Small intestine (tissue), 7 donors: ENCODE results near the gene ALDH1L1. TPM values are rescaled to one million over a fixed set of nuclear protein-coding genes. Genes with fewer than 3 reads are reported as not detected.

ENCODE experiments used
- DNase-seq, 2 donors: peaks; one replicate each; pipeline versions ENCODE4 v3.0.0 to v3.0.0-alpha.2; 2013
- FAIRE-seq: peaks from 2 replicates; lab custom pipeline; 2012; peaks lifted over from hg19 to GRCh38; lab: Jason Lieb, UNC
- H3K27ac ChIP-seq, 3 donors: one replicate each; pipeline ENCODE4 v1.5.1; 2013; ENCODE audit warnings: low read length in 2 of 3, mild to moderate bottlenecking in 2 of 3, control low read depth in 1 of 3, inconsistent platforms in 1 of 3, low read depth in 1 of 3, moderate library complexity in 1 of 3
- H3K27me3 ChIP-seq, 3 donors: one replicate each; pipeline ENCODE4 v1.6.1; 2013; ENCODE audit warnings: low read length in 3 of 3, inconsistent platforms in 1 of 3; ENCODE audit not compliant: control insufficient read depth in 3 of 3, insufficient read depth in 3 of 3
- H3K36me3 ChIP-seq, 3 donors: one replicate each; pipeline ENCODE4 v1.6.1; 2013; ENCODE audit warnings: low read length in 3 of 3, inconsistent platforms in 1 of 3, low read depth in 1 of 3, mild to moderate bottlenecking in 1 of 3, moderate library complexity in 1 of 3; ENCODE audit not compliant: control insufficient read depth in 3 of 3, insufficient read depth in 2 of 3
- H3K4me1 ChIP-seq, 3 donors: one replicate each; pipeline ENCODE4 v1.6.1; 2013; ENCODE audit warnings: low read length in 2 of 3, inconsistent platforms in 1 of 3, low read depth in 1 of 3, mild to moderate bottlenecking in 1 of 3, moderate library complexity in 1 of 3; ENCODE audit not compliant: control insufficient read depth in 3 of 3, insufficient read depth in 2 of 3
- H3K4me3 ChIP-seq, 3 donors: one replicate each; pipeline ENCODE4 v1.5.1; 2013; ENCODE audit warnings: low read length in 3 of 3, control low read depth in 1 of 3, inconsistent platforms in 1 of 3, low read depth in 1 of 3, mild to moderate bottlenecking in 1 of 3, moderate library complexity in 1 of 3
- H3K9me3 ChIP-seq, 2 donors: one replicate each; pipeline ENCODE4 v1.6.1; 2013; ENCODE audit warnings: low read depth in 1 of 2, low read length in 1 of 2; ENCODE audit not compliant: control insufficient read depth in 2 of 2, insufficient read depth in 1 of 2
- WGBS, 3 donors: extraction: QIAGEN DNeasy Blood & Tissue Kit; methylation state at CpG; one replicate each; pipeline ENCODE4 v1.1.7; 2013; 5-methylcytosine and 5-hydroxymethylcytosine counted together
- polyA plus RNA-seq, 4 donors: library from polyadenylated mRNA; stranded (reverse) in 3 of 4; unstranded in 1 of 4; fragments of 200-250 nt in 3 of 4; fragments of 120-200 nt in 1 of 4; gene quantifications; one replicate each; pipeline versions ENCODE4 v1.2.1 to v1.2.3, GENCODE V29; 2013
- donor health status: healthy with polysubstance abuse.
- donor health status: control.
- donor health status: control.
- donor health status: Bipolar disorder and iron deficiency.
- donor health status: healthy.

The ALDH1L1 gene
- polyA plus RNA-seq, 4 donors, result 0.27 to 58.7 (median 2.5) TPM

GRCh38 chr3:126083138-126083445, 97.3 kb downstream of the ALDH1L1 start:
- DNase-seq (no peak), FAIRE-seq (no peak)
- WGBS, 3 donors, result 11 to 20% (median 12%) methylated on average over 3 of the region's 3 CpGs
- H3K9me3 ChIP-seq, result no peaks in the 10 kb centered on the region
- H3K27me3 ChIP-seq, result no peaks in the 10 kb centered on the region
- peak overlapping the region; percentile 78 to 89 (median 85) for H3K4me3 ChIP-seq
- peak overlapping the region in 2 of 3 donors; percentile 21 to 79 for H3K27ac ChIP-seq
- no peaks in the 10 kb centered on the region for H3K36me3 ChIP-seq
- peaks cover 0 to 4% (median 3%) of the 10 kb centered on the region in 3 donors for H3K4me1 ChIP-seq

- DNase-seq (no peak), FAIRE-seq (no peak)
- no peaks in the 10 kb centered on the region for H3K27me3 ChIP-seq
- no peaks in the 10 kb centered on the region for H3K36me3 ChIP-seq
- H3K9me3 ChIP-seq, result no peaks in the 10 kb centered on the region
- 92 to 94% (median 92%) methylated on average over 15 of the region's 15 CpGs for WGBS, 3 donors
- peak overlapping the region in 1 of 3 donors; percentile 78 for H3K4me3 ChIP-seq
- peaks cover 0 to 4% (median 3%) of the 10 kb centered on the region in 3 donors for H3K4me1 ChIP-seq
- peak overlapping the region in 1 of 3 donors; percentile 21 for H3K27ac ChIP-seq
These were observed 97.8 kb downstream of the ALDH1L1 start for GRCh38 chr3:126082362-126083137.

GRCh38 chr3:126081618-126082361, 98.6 kb downstream of the ALDH1L1 start:
- DNase-seq (peak in 1 of 2 donors; percentile 80), FAIRE-seq (no peak)
- Histone ChIP-seq H3K27ac (peak overlapping the region in 2 of 3 donors; percentile 5 to 17), H3K36me3 (no peaks in the 10 kb centered on the region), H3K4me1 (peaks cover 0 to 4% (median 3%) of the 10 kb centered on the region in 3 donors), H3K9me3 (no peaks in the 10 kb centered on the region), H3K27me3 (no peaks in the 10 kb centered on the region), H3K4me3 (no peak overlapping the region)
- 21 to 75% (median 41%) methylated on average over 9 of the region's 9 CpGs for WGBS, 3 donors

GRCh38 chr3:126080970-126081369, 99.4 kb downstream of the ALDH1L1 start:
- no peak for FAIRE-seq
- no peak for DNase-seq
- Histone ChIP-seq H3K4me1 (peaks cover 0 to 4% (median 3%) of the 10 kb centered on the region in 3 donors), H3K4me3 (no peak overlapping the region), H3K9me3 (no peaks in the 10 kb centered on the region), H3K27me3 (no peaks in the 10 kb centered on the region), H3K36me3 (no peaks in the 10 kb centered on the region), H3K27ac (no peak overlapping the region)
- WGBS, 3 donors, result 76 to 94% (median 90%) methylated on average over 5 of the region's 5 CpGs

- Histone ChIP-seq H3K27ac (no peak overlapping the region), H3K36me3 (no peaks in the 10 kb centered on the region), H3K9me3 (no peaks in the 10 kb centered on the region), H3K4me3 (no peak overlapping the region), H3K4me1 (peaks cover 0 to 3% (median 0%) of the 10 kb centered on the region in 3 donors), H3K27me3 (no peaks in the 10 kb centered on the region)
- 82 to 88% (median 84%) methylated on average over 4 of the region's 4 CpGs for WGBS, 3 donors
- FAIRE-seq (no peak), DNase-seq (no peak)
These were observed 101.5 kb downstream of the ALDH1L1 start for GRCh38 chr3:126078866-126079265.

GRCh38 chr3:126077754-126078153, 102.6 kb downstream of the ALDH1L1 start:
- no peak for DNase-seq
- Histone ChIP-seq H3K4me3 (no peak overlapping the region), H3K4me1 (peaks cover 0 to 3% (median 0%) of the 10 kb centered on the region in 3 donors), H3K27me3 (no peaks in the 10 kb centered on the region), H3K36me3 (no peaks in the 10 kb centered on the region), H3K27ac (no peak overlapping the region), H3K9me3 (peaks cover 0 to 5% of the 10 kb centered on the region in 2 donors)
- WGBS, 3 donors, result 94 to 98% (median 96%) methylated on average over 9 to 11 of the region's 11 CpGs
- FAIRE-seq, result no peak

GRCh38 chr3:126076140-126076539, 104.2 kb downstream of the ALDH1L1 start:
- no peak overlapping the region for H3K27ac ChIP-seq
- no peak for DNase-seq
- FAIRE-seq, result no peak

GRCh38 chr3:126070146-126070545, 110.2 kb downstream of the ALDH1L1 start:
- DNase-seq (no peak), FAIRE-seq (no peak)
- Histone ChIP-seq H3K4me3 (no peak overlapping the region), H3K36me3 (peaks cover 0 to 6% (median 0%) of the 10 kb centered on the region in 3 donors), H3K27ac (no peak overlapping the region), H3K27me3 (no peaks in the 10 kb centered on the region), H3K4me1 (no peaks in the 10 kb centered on the region), H3K9me3 (peaks cover 0 to 10% of the 10 kb centered on the region in 2 donors)
- WGBS, 3 donors, result 91 to 95% (median 94%) methylated on average over 10 of the region's 10 CpGs

More at GRCh38 chr3:126076140-126076539, 104.2 kb downstream of the ALDH1L1 start:
- H3K27me3 ChIP-seq, result no peaks in the 10 kb centered on the region
- H3K4me3 ChIP-seq, result no peak overlapping the region
- H3K4me1 ChIP-seq, result no peaks in the 10 kb centered on the region
- H3K36me3 ChIP-seq, result no peaks in the 10 kb centered on the region
- peaks cover 0 to 7% of the 10 kb centered on the region in 2 donors for H3K9me3 ChIP-seq
